ENCODE results near the gene LHFPL2. TPM values are rescaled to one million over a fixed set of nuclear protein-coding genes. Genes with fewer than 3 reads are reported as not detected.
A peak's percentile ranks its signal among the peaks of the same experiment; 100 is the strongest.

Gene LHFPL2
- total and polyA plus RNA-seq, 2 experiments from 2014 or later: 10.6 to 50.8 TPM

GRCh38 chr5:78601559-78602314 lies 46.8 kb downstream of the LHFPL2 start:
- Histone ChIP-seq H3K4me2 (no peak overlapping the region), H3K27me3 (ENCODE audit: insufficient read depth) (no peaks in the 10 kb centered on the region), H3K4me3 (no peak overlapping the region), H4K20me1 (replicated peaks; ENCODE audit: insufficient read depth) (0 out of 2 replicates have a peak, but pooled peaks cover 6% of the 10 kb centered on the region), H2AFZ (no peak overlapping the region), H3F3A (replicated peaks; ENCODE audit: low read depth) (no peaks in the 10 kb centered on the region), H3K27ac (ENCODE audit: low read depth) (peak overlapping the region; percentile 53; the same call in 1 of the 2 replicates), H3K9me2 (ENCODE audit: insufficient read depth) (0 out of 2 replicates have a peak, but pooled peaks cover 3% of the 10 kb centered on the region), H3K79me2 (replicated peaks; ENCODE audit: insufficient read depth) (peaks cover 75% of the 10 kb centered on the region), H3K4me1 (ENCODE audit: insufficient read depth) (peaks cover 17% of the 10 kb centered on the region), H3K36me3 (ENCODE audit: insufficient read depth) (0 out of 2 replicates have a peak, but pooled peaks cover 3% of the 10 kb centered on the region)
- DNase-seq (ENCODE audit: low spot score): no peak
- Mint-ChIP-seq H3K36me3 (ENCODE audit: low read depth) (peaks cover 26% of the 10 kb centered on the region), H3K9me3 (no peaks in the 10 kb centered on the region), H3K4me3 (no peak overlapping the region), H3K27ac (no peak overlapping the region), H3K4me1 (peaks cover 33% of the 10 kb centered on the region), H3K27me3 (ENCODE audit: insufficient read depth, low read depth, poor library complexity) (no peaks in the 10 kb centered on the region)
- TF ChIP-seq ZNF331 (CRISPR knock-in tag; IDR thresholded peaks at IDR 0.05; ENCODE audit: low read depth): no peak
- no peak for ATAC-seq

GRCh38 chr5:78600687-78601414 lies 47.7 kb downstream of the LHFPL2 start:
- Histone ChIP-seq H3K36me3 (ENCODE audit: insufficient read depth) (0 out of 2 replicates have a peak, but pooled peaks cover 3% of the 10 kb centered on the region), H3K4me2 (no peak overlapping the region), H2AFZ (no peak overlapping the region), H3K4me3 (no peak overlapping the region), H3K9me2 (ENCODE audit: insufficient read depth) (0 out of 2 replicates have a peak, but pooled peaks cover 3% of the 10 kb centered on the region), H3F3A (replicated peaks; ENCODE audit: low read depth) (no peaks in the 10 kb centered on the region), H3K27ac (ENCODE audit: low read depth) (0 out of 2 replicates have a peak overlapping the region, but pooled peaks have one; percentile 53), H4K20me1 (replicated peaks; ENCODE audit: insufficient read depth) (0 out of 2 replicates have a peak, but pooled peaks cover 2% of the 10 kb centered on the region), H3K79me2 (replicated peaks; ENCODE audit: insufficient read depth) (peaks cover 76% of the 10 kb centered on the region), H3K27me3 (ENCODE audit: insufficient read depth) (no peaks in the 10 kb centered on the region), H3K4me1 (ENCODE audit: insufficient read depth) (peaks cover 24% of the 10 kb centered on the region)
- Mint-ChIP-seq H3K27ac (peak overlapping the region; percentile 38), H3K4me3 (no peak overlapping the region), H3K9me3 (no peaks in the 10 kb centered on the region), H3K27me3 (ENCODE audit: insufficient read depth, low read depth, poor library complexity) (no peaks in the 10 kb centered on the region), H3K4me1 (peaks cover 42% of the 10 kb centered on the region), H3K36me3 (ENCODE audit: low read depth) (peaks cover 26% of the 10 kb centered on the region)
- TF ChIP-seq STAT1 (IDR thresholded peaks at IDR 0.05; ENCODE audit: unreplicated experiment): no peak
- DNase-seq (ENCODE audit: low spot score) (no peak), ATAC-seq (no peak)

- no peak for ATAC-seq
- 0 out of 2 replicates have a peak overlapping the region, but pooled peaks have one; percentile 36 for H3K27ac ChIP-seq (ENCODE audit: low read depth)
- no peak overlapping the region for H3K4me2 ChIP-seq
- Mint-ChIP-seq H3K36me3 (ENCODE audit: low read depth) (peaks cover 14% of the 10 kb centered on the region; the same call in 2 of the 3 replicates), H3K27ac (peak overlapping the region; percentile 25), H3K9me3 (no peaks in the 10 kb centered on the region), H3K27me3 (ENCODE audit: insufficient read depth, low read depth, poor library complexity) (no peaks in the 10 kb centered on the region), H3K4me1 (peaks cover 43% of the 10 kb centered on the region), H3K4me3 (no peak overlapping the region)
- 0 out of 2 replicates have a peak, but pooled peaks cover 3% of the 10 kb centered on the region for H3K9me2 ChIP-seq (ENCODE audit: insufficient read depth)
- 0 out of 2 replicates have a peak, but pooled peaks cover 3% of the 10 kb centered on the region for H3K36me3 ChIP-seq (ENCODE audit: insufficient read depth)
- no peaks in the 10 kb centered on the region for H3F3A ChIP-seq (replicated peaks; ENCODE audit: low read depth)
- no peak for DNase-seq (ENCODE audit: low spot score)
- H4K20me1 ChIP-seq (replicated peaks; ENCODE audit: insufficient read depth): no peaks in the 10 kb centered on the region
- H3K79me2 ChIP-seq (replicated peaks; ENCODE audit: insufficient read depth): peaks cover 78% of the 10 kb centered on the region
- no peak overlapping the region for H2AFZ ChIP-seq
- H3K4me3 ChIP-seq: no peak overlapping the region
- no peaks in the 10 kb centered on the region for H3K27me3 ChIP-seq (ENCODE audit: insufficient read depth)
- peaks cover 26% of the 10 kb centered on the region for H3K4me1 ChIP-seq (ENCODE audit: insufficient read depth)
- no peak for TF ChIP-seq REST (IDR thresholded peaks at IDR 0.05; ENCODE audit: unreplicated experiment)
- TF ChIP-seq ETS1 (IDR thresholded peaks at IDR 0.05): no peak
These were observed 49.6 kb downstream of the LHFPL2 start for GRCh38 chr5:78598973-78599372.
